Effector memory CD8-positive, alpha-beta T cell (primary cell): Measurements from ENCODE around the gene DHRS4L2.
A peak's percentile ranks its signal among the peaks of the same experiment; 100 is the strongest.
"Not testable (repeated sequence)": the region's sequence is repeated elsewhere in the genome, so short reads cannot be mapped to it uniquely, and the experiment has no call there.

ENCODE experiments used
- ATAC-seq: fragments of 150-1000 bp; cut with Tn5 transposase; replicated peaks from 2 replicates; pipeline ENCODE4 v1.10.0; 2021; ENCODE audit warnings: mild to moderate bottlenecking, moderate library complexity
- DNase-seq, 3 experiments: peaks; one replicate each; pipeline ENCODE4 v3.0.0; 2021
- H3K27ac Mint-ChIP-seq, 2 donors: one replicate each; pipeline ENCODE4 v1.8.0; 2022; ENCODE audit warnings: mild to moderate bottlenecking in 2 of 2, mixed read lengths in 2 of 2, moderate library complexity in 2 of 2
- H3K27me3 Mint-ChIP-seq, 2 donors: one replicate each; pipeline ENCODE4 v1.8.0; 2022; ENCODE audit warnings: mixed read lengths in 2 of 2
- H3K36me3 Mint-ChIP-seq: one replicate; pipeline ENCODE4 v1.8.0; 2022; ENCODE audit warnings: mild to moderate bottlenecking, moderate library complexity, mixed read lengths; ENCODE audit not compliant: insufficient read depth
- H3K4me1 Mint-ChIP-seq, 2 donors: one replicate each; pipeline ENCODE4 v1.8.0; 2022; ENCODE audit warnings: low read depth in 2 of 2, mixed read lengths in 2 of 2
- H3K4me3 Mint-ChIP-seq, 2 donors: one replicate each; pipeline ENCODE4 v1.8.0; 2022; ENCODE audit warnings: mild to moderate bottlenecking in 2 of 2, mixed read lengths in 2 of 2, moderate library complexity in 2 of 2
- H3K9me3 Mint-ChIP-seq, 2 donors: one replicate each; pipeline ENCODE4 v1.8.0; 2022; ENCODE audit warnings: mixed read lengths in 2 of 2

The DHRS4L2 gene

DNA sequence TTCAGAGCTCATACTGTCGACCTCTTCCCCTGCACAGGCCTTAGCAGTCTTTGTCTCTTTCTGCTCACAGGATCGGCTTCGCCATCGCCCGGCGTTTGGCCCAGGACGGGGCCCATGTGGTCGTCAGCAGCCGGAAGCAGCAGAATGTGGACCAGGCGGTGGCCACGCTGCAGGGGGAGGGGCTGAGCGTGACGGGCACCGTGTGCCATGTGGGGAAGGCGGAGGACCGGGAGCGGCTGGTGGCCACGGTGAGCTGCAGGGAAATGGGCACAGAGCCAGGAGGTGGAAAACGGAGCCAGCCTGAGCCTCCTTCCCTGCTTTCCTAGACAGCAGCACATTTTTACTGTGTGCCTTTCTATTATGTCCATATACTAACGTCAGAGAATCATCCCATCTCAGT is 33.8 kb upstream of the DHRS4L2 start:
- not testable (repeated sequence) for H3K9me3 Mint-ChIP-seq, ATAC-seq, H3K4me3 Mint-ChIP-seq, H3K27me3 Mint-ChIP-seq, H3K27ac Mint-ChIP-seq, DNase-seq
- Mint-ChIP-seq H3K36me3 (peaks cover 12% of the 10 kb centered on the region), H3K4me1 (peaks cover 18 to 23% of the 10 kb centered on the region in 2 donors)

- H3K9me3 Mint-ChIP-seq, DNase-seq, ATAC-seq, H3K27ac Mint-ChIP-seq, H3K4me3 Mint-ChIP-seq, H3K27me3 Mint-ChIP-seq: not testable (repeated sequence)
- Mint-ChIP-seq H3K4me1 (peaks cover 18 to 23% of the 10 kb centered on the region in 2 donors), H3K36me3 (peaks cover 12% of the 10 kb centered on the region)
Observed at GRCh38 chr14:23955811-23956210, 32.9 kb upstream of the DHRS4L2 start.

- not testable (repeated sequence) for DNase-seq, H3K27me3 Mint-ChIP-seq, H3K36me3 Mint-ChIP-seq, H3K9me3 Mint-ChIP-seq, H3K4me3 Mint-ChIP-seq, ATAC-seq, H3K27ac Mint-ChIP-seq
- H3K4me1 Mint-ChIP-seq: peaks cover 13 to 16% of the 10 kb centered on the region in 2 donors
Observed at GRCh38 chr14:23957913-23958569, 30.7 kb upstream of the DHRS4L2 start.

DNA sequence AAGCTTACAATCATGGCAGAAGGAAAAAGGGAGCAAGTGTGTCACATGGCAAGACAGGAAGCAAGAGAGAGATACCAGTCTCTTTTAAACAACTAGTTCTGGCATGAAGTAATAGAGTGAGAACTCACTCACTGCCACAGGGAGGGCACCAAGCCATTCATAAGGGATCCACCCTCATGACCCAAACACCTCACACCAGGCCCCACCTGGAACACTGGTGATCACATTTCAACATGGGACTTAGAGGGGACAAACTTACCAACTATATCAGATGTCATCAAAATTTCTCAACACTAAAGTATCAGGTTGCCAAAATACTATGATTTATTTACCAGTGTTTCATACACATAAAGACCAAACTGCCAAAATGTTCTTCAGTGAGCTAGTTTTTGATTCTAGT is 27.8 kb upstream of the DHRS4L2 start:
- not testable (repeated sequence) for ATAC-seq, H3K4me1 Mint-ChIP-seq, H3K27ac Mint-ChIP-seq, H3K36me3 Mint-ChIP-seq, H3K27me3 Mint-ChIP-seq, DNase-seq, H3K9me3 Mint-ChIP-seq, H3K4me3 Mint-ChIP-seq

GRCh38 chr14:23961704-23962103 is 27.0 kb upstream of the DHRS4L2 start:
- H3K4me1 Mint-ChIP-seq, H3K36me3 Mint-ChIP-seq, ATAC-seq, DNase-seq, H3K9me3 Mint-ChIP-seq, H3K4me3 Mint-ChIP-seq, H3K27ac Mint-ChIP-seq, H3K27me3 Mint-ChIP-seq: not testable (repeated sequence)

GRCh38 chr14:23969130-23969480 is 19.6 kb upstream of the DHRS4L2 start:
- H3K4me3 Mint-ChIP-seq, H3K36me3 Mint-ChIP-seq, DNase-seq, H3K27me3 Mint-ChIP-seq, ATAC-seq, H3K4me1 Mint-ChIP-seq, H3K27ac Mint-ChIP-seq, H3K9me3 Mint-ChIP-seq: not testable (repeated sequence)

- peak overlapping the region in 1 of 2 donors; percentile 21 for H3K4me3 Mint-ChIP-seq
- not testable (repeated sequence) for H3K4me1 Mint-ChIP-seq, H3K9me3 Mint-ChIP-seq, H3K27ac Mint-ChIP-seq, H3K36me3 Mint-ChIP-seq, H3K27me3 Mint-ChIP-seq
- ATAC-seq: peak; percentile 86
- peak in 2 of 3 experiments; percentile 15 to 35 for DNase-seq
Observed at GRCh38 chr14:23969481-23970282, 19.0 kb upstream of the DHRS4L2 start.

- not testable (repeated sequence) for H3K27ac Mint-ChIP-seq, DNase-seq, H3K4me1 Mint-ChIP-seq, H3K36me3 Mint-ChIP-seq, H3K9me3 Mint-ChIP-seq, H3K27me3 Mint-ChIP-seq
- peak; percentile 21 for ATAC-seq
- peak overlapping the region; percentile 21 to 25 for H3K4me3 Mint-ChIP-seq
Observed at GRCh38 chr14:23970283-23970659, 18.5 kb upstream of the DHRS4L2 start.

DNA sequence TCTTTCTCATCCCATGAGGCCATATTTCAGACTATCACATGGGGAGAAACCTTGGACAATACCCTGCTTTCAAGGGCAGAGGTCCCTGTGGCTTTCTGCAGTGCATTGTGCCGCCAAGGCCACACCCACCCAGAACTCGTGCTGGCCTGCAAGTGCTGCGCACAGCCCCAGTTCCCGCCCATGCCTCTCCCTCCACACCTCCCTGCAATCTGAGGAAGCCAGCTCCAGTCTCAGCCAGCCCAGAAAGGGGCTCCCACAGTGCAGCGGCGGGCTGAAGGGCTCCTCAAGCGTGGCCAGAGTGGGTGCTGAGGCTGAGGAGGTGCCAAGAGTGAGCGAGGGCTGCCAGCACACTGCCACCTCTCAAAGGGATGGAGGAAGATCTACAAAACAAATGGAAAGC is 15.6 kb upstream of the DHRS4L2 start:
- not testable (repeated sequence) for H3K4me3 Mint-ChIP-seq, H3K9me3 Mint-ChIP-seq, H3K27me3 Mint-ChIP-seq, H3K4me1 Mint-ChIP-seq, ATAC-seq, DNase-seq, H3K36me3 Mint-ChIP-seq, H3K27ac Mint-ChIP-seq

- H3K27me3 Mint-ChIP-seq, H3K9me3 Mint-ChIP-seq, DNase-seq, H3K4me1 Mint-ChIP-seq, ATAC-seq, H3K4me3 Mint-ChIP-seq, H3K36me3 Mint-ChIP-seq: not testable (repeated sequence)
- H3K27ac Mint-ChIP-seq: peak overlapping the region in 1 of 2 donors; percentile 18
Observed at GRCh38 chr14:23974041-23974440, 14.7 kb upstream of the DHRS4L2 start.

GRCh38 chr14:23977208-23977607 is 11.5 kb upstream of the DHRS4L2 start:
- peak; percentile 69 for ATAC-seq
- DNase-seq, H3K9me3 Mint-ChIP-seq: not testable (repeated sequence)

GRCh38 chr14:23981951-23982813 is 6.5 kb upstream of the DHRS4L2 start:
- H3K4me3 Mint-ChIP-seq, H3K36me3 Mint-ChIP-seq, H3K4me1 Mint-ChIP-seq, H3K27me3 Mint-ChIP-seq, H3K9me3 Mint-ChIP-seq, ATAC-seq, DNase-seq, H3K27ac Mint-ChIP-seq: not testable (repeated sequence)

More at GRCh38 chr14:23977208-23977607, 11.5 kb upstream of the DHRS4L2 start:
- H3K4me3 Mint-ChIP-seq, H3K4me1 Mint-ChIP-seq, H3K27me3 Mint-ChIP-seq, H3K27ac Mint-ChIP-seq, H3K36me3 Mint-ChIP-seq: not testable (repeated sequence)

- Mint-ChIP-seq H3K36me3 (no peaks in the 10 kb centered on the region), H3K4me3 (no peak overlapping the region), H3K27ac (no peak overlapping the region), H3K9me3 (no peaks in the 10 kb centered on the region), H3K27me3 (no peaks in the 10 kb centered on the region), H3K4me1 (peaks cover 16 to 18% of the 10 kb centered on the region in 2 donors)
- DNase-seq (no peak), ATAC-seq (no peak)
Observed at GRCh38 chr14:23984891-23985602, 3.7 kb upstream of the DHRS4L2 start.
